NCI-H2196 (cell line): ENCODE data around the gene SPDYE17.
"Not testable (repeated sequence)": the region's sequence is repeated elsewhere in the genome, so short reads cannot be mapped to it uniquely, and the experiment has no call there.

Experiments
- DNase-seq: peaks from one replicate; lab custom pipeline; 2025; ENCODE audit not compliant: unreplicated experiment; lab: John Stamatoyannopoulos, UW

SPDYE17 gene

DNA sequence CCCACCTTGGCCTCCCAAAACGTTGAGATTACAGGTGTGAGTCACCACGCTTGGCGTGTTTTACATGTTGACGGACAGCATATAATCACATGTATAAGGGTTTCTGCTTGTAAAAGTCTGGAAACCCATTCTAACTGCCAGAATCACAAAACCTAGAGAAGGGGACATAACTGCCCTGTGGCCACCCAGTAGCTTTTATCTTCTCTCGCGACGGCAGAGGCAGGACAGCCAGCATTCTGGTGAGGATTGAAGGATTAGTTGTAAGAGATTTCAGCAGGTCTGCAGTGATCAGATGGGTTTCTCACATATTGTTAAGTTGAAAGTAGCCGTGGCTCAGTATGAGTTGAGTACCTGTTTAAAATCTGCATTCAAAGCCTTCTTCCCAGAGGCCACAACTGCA, 59.8 kb downstream of the SPDYE17 start:
- not testable (repeated sequence) for DNase-seq
